Tibial nerve (tissue), 3 donors: ENCODE results near the gene EIF2S3B.

ENCODE experiments used
- POLR2A ChIP-seq, 2 donors: fragments of 450-650 bp; IDR thresholded peaks; one replicate each; pipeline ENCODE4 v1.6.1; 2017; ENCODE audit warnings: antibody characterized with exemption in 2 of 2, mild to moderate bottlenecking in 2 of 2, moderate library complexity in 2 of 2
- TF ChIP-seq, protein P1 (sequence below), 5 experiments: fragments of 200-600 bp in 3 of 5; fragments of 450-650 bp in 2 of 5; sonication (generic) in 3 of 5; IDR thresholded peaks; one replicate each; pipeline ENCODE4 v1.5.1; 2016 to 2019; ENCODE audit warnings: antibody characterized with exemption in 5 of 5, mild to moderate bottlenecking in 3 of 5, moderate library complexity in 2 of 5

- TF ChIP-seq, protein P1, sequence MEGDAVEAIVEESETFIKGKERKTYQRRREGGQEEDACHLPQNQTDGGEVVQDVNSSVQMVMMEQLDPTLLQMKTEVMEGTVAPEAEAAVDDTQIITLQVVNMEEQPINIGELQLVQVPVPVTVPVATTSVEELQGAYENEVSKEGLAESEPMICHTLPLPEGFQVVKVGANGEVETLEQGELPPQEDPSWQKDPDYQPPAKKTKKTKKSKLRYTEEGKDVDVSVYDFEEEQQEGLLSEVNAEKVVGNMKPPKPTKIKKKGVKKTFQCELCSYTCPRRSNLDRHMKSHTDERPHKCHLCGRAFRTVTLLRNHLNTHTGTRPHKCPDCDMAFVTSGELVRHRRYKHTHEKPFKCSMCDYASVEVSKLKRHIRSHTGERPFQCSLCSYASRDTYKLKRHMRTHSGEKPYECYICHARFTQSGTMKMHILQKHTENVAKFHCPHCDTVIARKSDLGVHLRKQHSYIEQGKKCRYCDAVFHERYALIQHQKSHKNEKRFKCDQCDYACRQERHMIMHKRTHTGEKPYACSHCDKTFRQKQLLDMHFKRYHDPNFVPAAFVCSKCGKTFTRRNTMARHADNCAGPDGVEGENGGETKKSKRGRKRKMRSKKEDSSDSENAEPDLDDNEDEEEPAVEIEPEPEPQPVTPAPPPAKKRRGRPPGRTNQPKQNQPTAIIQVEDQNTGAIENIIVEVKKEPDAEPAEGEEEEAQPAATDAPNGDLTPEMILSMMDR (IDR thresholded peaks at IDR 0.05): no peak
- no peak for TF ChIP-seq POLR2A (IDR thresholded peaks at IDR 0.05)
Measured at GRCh38 chr12:10469701-10470100, 36.0 kb upstream of the EIF2S3B start.
